H9 (cell line): Measurements from ENCODE around the gene FGD5. TPM values are rescaled to one million over a fixed set of nuclear protein-coding genes. Genes with fewer than 3 reads are reported as not detected.

ENCODE experiments used
- DNase-seq: peaks from one replicate; pipeline ENCODE4 v3.0.0-alpha.2; 2017
- H2AFZ ChIP-seq: one replicate; pipeline ENCODE4 v1.6.1; 2013; ENCODE audit warnings: mild to moderate bottlenecking, low read length, control low read depth, moderate library complexity
- H2AK5ac ChIP-seq: 2 replicates; pipeline ENCODE4 v1.6.1; 2013; ENCODE audit warnings: low read length, control low read depth, mixed read lengths; ENCODE audit not compliant: insufficient read length
- H2BK120ac ChIP-seq: one replicate; pipeline ENCODE4 v1.6.1; 2013; ENCODE audit warnings: low read depth, mild to moderate bottlenecking, low read length, control low read depth, inconsistent platforms; ENCODE audit not compliant: poor library complexity, severe bottlenecking
- H2BK12ac ChIP-seq: 2 replicates; pipeline ENCODE4 v1.6.1; 2013; ENCODE audit warnings: low read length, control low read depth, mixed read lengths, low read depth; ENCODE audit not compliant: insufficient read length
- H2BK15ac ChIP-seq: 2 replicates; pipeline ENCODE4 v1.6.1; 2013; ENCODE audit warnings: low read depth, low read length, control low read depth
- H2BK20ac ChIP-seq: one replicate; pipeline ENCODE4 v1.6.1; 2013; ENCODE audit warnings: low read depth, mild to moderate bottlenecking, low read length, control low read depth, inconsistent platforms; ENCODE audit not compliant: poor library complexity, severe bottlenecking
- H2BK5ac ChIP-seq: 2 replicates; pipeline ENCODE4 v1.6.1; 2013; ENCODE audit warnings: low read length, control low read depth, mixed read lengths; ENCODE audit not compliant: insufficient read length
- H3K14ac ChIP-seq: 2 replicates; pipeline ENCODE4 v1.6.1; 2013; ENCODE audit warnings: low read length, control low read depth; ENCODE audit not compliant: insufficient read depth
- H3K18ac ChIP-seq: 2 replicates; pipeline ENCODE4 v1.6.1; 2013; ENCODE audit warnings: low read depth, mild to moderate bottlenecking, mixed read lengths, low read length, control low read depth; ENCODE audit not compliant: insufficient read length
- H3K23ac ChIP-seq: 2 replicates; pipeline ENCODE4 v1.6.1; 2013; ENCODE audit warnings: low read length, control low read depth, mixed read lengths, low read depth; ENCODE audit not compliant: insufficient read length
- H3K23me2 ChIP-seq: 2 replicates; pipeline ENCODE4 v1.6.1; 2013; ENCODE audit warnings: low read depth, mild to moderate bottlenecking, mixed read lengths, low read length, control low read depth; ENCODE audit not compliant: insufficient read length, poor library complexity, severe bottlenecking
- H3K27ac ChIP-seq: 2 replicates; pipeline ENCODE4 v1.5.1; 2013; ENCODE audit warnings: low read length, control low read depth, mixed read lengths, low read depth; ENCODE audit not compliant: insufficient read length
- H3K27me3 ChIP-seq: 2 replicates; pipeline ENCODE4 v1.6.1; 2013; ENCODE audit warnings: low read length, control low read depth, inconsistent platforms; ENCODE audit not compliant: insufficient read depth
- H3K4ac ChIP-seq: 2 replicates; pipeline ENCODE4 v1.6.1; 2013; ENCODE audit warnings: low read depth, mild to moderate bottlenecking, control low read depth, inconsistent platforms, low read length, moderate library complexity
- H3K4me1 ChIP-seq: 2 replicates; pipeline ENCODE4 v1.6.1; 2013; ENCODE audit warnings: low read length, control low read depth, inconsistent platforms; ENCODE audit not compliant: insufficient read depth
- H3K4me2 ChIP-seq: 2 replicates; pipeline ENCODE4 v1.6.1; 2013; ENCODE audit warnings: low read length, control low read depth, mixed read lengths; ENCODE audit not compliant: insufficient read length, insufficient read depth
- H3K56ac ChIP-seq: 2 replicates; pipeline ENCODE4 v1.6.1; 2013; ENCODE audit warnings: low read depth, mild to moderate bottlenecking, mixed read lengths, low read length, control low read depth; ENCODE audit not compliant: insufficient read length
- H3K79me1 ChIP-seq: 2 replicates; pipeline ENCODE4 v1.6.1; 2013; ENCODE audit warnings: low read depth, mild to moderate bottlenecking, moderate library complexity, low read length, control low read depth, inconsistent platforms; ENCODE audit not compliant: insufficient read depth, poor library complexity, severe bottlenecking
- H3K79me2 ChIP-seq: 2 replicates; pipeline ENCODE4 v1.6.1; 2013; ENCODE audit warnings: low read length, control low read depth, inconsistent platforms; ENCODE audit not compliant: insufficient read depth
- H3K9ac ChIP-seq: 2 replicates; pipeline ENCODE4 v1.6.1; 2013; ENCODE audit warnings: low read length, control low read depth, mixed read lengths; ENCODE audit not compliant: insufficient read length; ENCODE audit errors: extremely low read depth
- H3K9me3 ChIP-seq: one replicate; pipeline ENCODE4 v1.6.1; 2013; ENCODE audit warnings: low read depth, low read length, inconsistent platforms; ENCODE audit not compliant: control insufficient read depth
- H3T11ph ChIP-seq: one replicate; pipeline ENCODE4 v1.6.1; 2013; ENCODE audit warnings: mild to moderate bottlenecking, low read length, control low read depth, inconsistent platforms
- H4K20me1 ChIP-seq: one replicate; pipeline ENCODE4 v1.6.1; 2013; ENCODE audit not compliant: control insufficient read depth, insufficient read length, insufficient read depth
- H4K5ac ChIP-seq: 2 replicates; pipeline ENCODE4 v1.6.1; 2013; ENCODE audit warnings: low read depth, mild to moderate bottlenecking, mixed read lengths, low read length, control low read depth; ENCODE audit not compliant: insufficient read length
- H4K8ac ChIP-seq: replicated peaks from 2 replicates; pipeline ENCODE4 v1.6.1; 2013; ENCODE audit warnings: low read length, control low read depth, mixed read lengths, low read depth; ENCODE audit not compliant: insufficient read length
- H4K91ac ChIP-seq: 2 replicates; pipeline ENCODE4 v1.6.1; 2013; ENCODE audit warnings: low read depth, mild to moderate bottlenecking, moderate library complexity, mixed read lengths, low read length, control low read depth; ENCODE audit not compliant: insufficient read length
- H3K27ac Mint-ChIP-seq, 3 experiments: 2 replicates in 2 of 3; 3 replicates in 1 of 3; pipeline ENCODE4 v1.8.0; 2020 to 2021; ENCODE audit warnings: mixed read lengths in 3 of 3, mild to moderate bottlenecking in 1 of 3, moderate library complexity in 1 of 3
- H3K27me3 Mint-ChIP-seq: 2 replicates; pipeline ENCODE4 v1.8.0; 2021; ENCODE audit warnings: low read depth, mild to moderate bottlenecking, moderate library complexity, mixed read lengths
- H3K36me3 Mint-ChIP-seq, 3 experiments: 2 replicates in 2 of 3; 3 replicates in 1 of 3; pipeline ENCODE4 v1.8.0; 2020 to 2021; ENCODE audit warnings: low read depth in 3 of 3, mixed read lengths in 3 of 3; ENCODE audit not compliant: insufficient read depth in 1 of 3
- H3K4me1 Mint-ChIP-seq, 2 experiments: 2 replicates each; pipeline ENCODE4 v1.8.0; 2020; ENCODE audit warnings: mixed read lengths in 2 of 2
- H3K4me3 Mint-ChIP-seq, 2 experiments: 2 replicates in 1 of 2; 3 replicates in 1 of 2; pipeline ENCODE4 v1.8.0; 2020 to 2021; ENCODE audit warnings: mild to moderate bottlenecking in 2 of 2, mixed read lengths in 2 of 2, moderate library complexity in 1 of 2
- H3K9me3 Mint-ChIP-seq, 2 experiments: 2 replicates in 1 of 2; 3 replicates in 1 of 2; pipeline ENCODE4 v1.8.0; 2020; ENCODE audit warnings: mild to moderate bottlenecking in 2 of 2, mixed read lengths in 2 of 2, moderate library complexity in 1 of 2
- CTCF ChIP-seq: fragments of 200-600 bp; sonication (generic); conservative IDR thresholded peaks from 3 replicates; pipeline ENCODE4 v1.8.0; 2021; ENCODE audit warnings: antibody characterized with exemption, mild to moderate bottlenecking
- WGBS: extraction: QIAGEN DNeasy Blood & Tissue Kit; methylation state at CpG from one replicate; pipeline ENCODE4 v1.1.7; 2013; ENCODE audit warnings: missing lambda C conversion rate, low lambda C conversion rate, mixed read lengths; ENCODE audit not compliant: insufficient read length; ENCODE audit errors: extremely low coverage; 5-methylcytosine and 5-hydroxymethylcytosine counted together
- total RNA-seq: library from RNA; stranded (reverse); gene quantifications from 2 replicates; pipeline ENCODE4 v1.2.1, GENCODE V29; 2021

Gene FGD5
- total RNA-seq, 1 experiment from 2014 or later: 7.8 TPM

GRCh38 chr3:14834121-14834520 is 15.4 kb downstream of the FGD5 start:
- no CpG with 5 or more reads among the region's 3 CpGs for WGBS

More at GRCh38 chr3:14834121-14834520, 15.4 kb downstream of the FGD5 start:
- no peak overlapping the region for H2BK5ac ChIP-seq
- H4K91ac ChIP-seq: no peak overlapping the region
- no peak overlapping the region for H4K8ac ChIP-seq
- no peak overlapping the region for H3K56ac ChIP-seq
- H3T11ph ChIP-seq: no peak overlapping the region
- H3K27me3 Mint-ChIP-seq: peaks cover 2% of the 10 kb centered on the region; the same call in 1 of the 2 replicates
- H4K5ac ChIP-seq: no peak overlapping the region
- no peak for TF ChIP-seq CTCF
- H3K27ac Mint-ChIP-seq: no peak overlapping the region
- H3K9me3 ChIP-seq: no peaks in the 10 kb centered on the region
- H4K20me1 ChIP-seq: no peaks in the 10 kb centered on the region
- no peaks in the 10 kb centered on the region for H3K23me2 ChIP-seq
- H2BK15ac ChIP-seq: no peak overlapping the region
- no peak overlapping the region for H3K4me2 ChIP-seq
- H2AFZ ChIP-seq: no peak overlapping the region
- no peak overlapping the region for H3K4me3 Mint-ChIP-seq
- H3K9ac ChIP-seq: no peak overlapping the region
- no peak overlapping the region for H2BK12ac ChIP-seq
- H3K4ac ChIP-seq: no peak overlapping the region
- H3K14ac ChIP-seq: no peak overlapping the region
- no peaks in the 10 kb centered on the region for H3K79me2 ChIP-seq
- no peaks in the 10 kb centered on the region; a peak in 1 of 7 replicates for H3K36me3 Mint-ChIP-seq
- no peak overlapping the region for H2BK120ac ChIP-seq
- DNase-seq: no peak
- peaks cover 5% of the 10 kb centered on the region for H3K4me1 ChIP-seq
- H3K23ac ChIP-seq: no peak overlapping the region
- peaks cover 25 to 48% of the 10 kb centered on the region in 2 experiments for H3K4me1 Mint-ChIP-seq
- no peaks in the 10 kb centered on the region for H3K79me1 ChIP-seq
- no peak overlapping the region for H2AK5ac ChIP-seq
- H3K27me3 ChIP-seq: no peaks in the 10 kb centered on the region
- no peak overlapping the region for H2BK20ac ChIP-seq
- H3K27ac ChIP-seq: no peak overlapping the region
- no peaks in the 10 kb centered on the region for H3K9me3 Mint-ChIP-seq
- no peak overlapping the region for H3K18ac ChIP-seq
